ENCODE measurements around the gene AGBL4.

- TF ChIP-seq CTCF (IDR thresholded peaks at IDR 0.05) (no peak), POLR2A (IDR thresholded peaks at IDR 0.05) (no peak), POLR2AphosphoS5 (IDR thresholded peaks at IDR 0.05) (no peak), EP300 (IDR thresholded peaks at IDR 0.05) (no peak)
Measured at GRCh38 chr1:49294539-49294938, 729.2 kb downstream of the AGBL4 start.
